ENCODE results near the gene GNAI1.

GNAI1 gene

GRCh38 chr7:80257756-80258155 lies 123.1 kb downstream of the GNAI1 start:
- no peak for DNase-seq

DNA sequence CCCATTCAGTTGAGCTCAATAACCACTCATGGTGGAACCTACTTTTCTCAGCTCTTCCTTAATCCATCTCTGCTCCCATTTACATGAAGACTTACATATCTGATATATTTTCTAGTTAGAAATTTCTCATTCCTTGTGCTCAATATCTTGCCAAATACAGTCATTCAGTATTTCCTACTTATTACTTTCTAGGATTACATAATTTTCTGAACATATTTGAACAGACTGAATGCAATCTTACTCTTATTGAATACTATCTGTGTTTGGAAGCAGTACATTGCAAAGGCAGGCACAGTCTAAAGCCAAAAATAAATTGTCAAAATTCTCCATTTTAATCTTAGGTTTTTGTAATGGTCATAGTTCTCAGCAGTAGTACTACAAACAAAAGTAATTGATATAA lies 126.0 kb downstream of the GNAI1 start:
- DNase-seq: no peak

DNA sequence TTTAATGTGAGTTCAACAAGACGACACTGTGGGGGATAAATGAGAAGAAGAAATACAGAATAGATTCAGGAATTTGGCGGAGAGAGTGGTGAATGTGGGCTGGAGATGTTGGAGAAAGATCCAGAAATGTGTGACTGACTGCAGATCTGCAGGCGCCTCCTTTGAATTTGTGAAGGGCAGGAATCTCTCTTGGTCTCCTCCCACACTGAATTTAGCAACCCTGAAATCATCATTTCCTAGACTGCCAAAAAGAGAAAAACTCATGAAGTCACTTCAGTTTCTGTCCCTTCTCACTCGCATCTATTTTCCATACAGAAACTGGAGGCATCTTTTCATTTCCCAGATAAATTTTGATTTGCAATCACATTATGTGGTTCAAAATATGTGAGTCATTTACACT lies 128.7 kb downstream of the GNAI1 start:
- DNase-seq: no peak

- DNase-seq: no peak
Measured at GRCh38 chr7:80263821-80264220, 129.2 kb downstream of the GNAI1 start.

DNA sequence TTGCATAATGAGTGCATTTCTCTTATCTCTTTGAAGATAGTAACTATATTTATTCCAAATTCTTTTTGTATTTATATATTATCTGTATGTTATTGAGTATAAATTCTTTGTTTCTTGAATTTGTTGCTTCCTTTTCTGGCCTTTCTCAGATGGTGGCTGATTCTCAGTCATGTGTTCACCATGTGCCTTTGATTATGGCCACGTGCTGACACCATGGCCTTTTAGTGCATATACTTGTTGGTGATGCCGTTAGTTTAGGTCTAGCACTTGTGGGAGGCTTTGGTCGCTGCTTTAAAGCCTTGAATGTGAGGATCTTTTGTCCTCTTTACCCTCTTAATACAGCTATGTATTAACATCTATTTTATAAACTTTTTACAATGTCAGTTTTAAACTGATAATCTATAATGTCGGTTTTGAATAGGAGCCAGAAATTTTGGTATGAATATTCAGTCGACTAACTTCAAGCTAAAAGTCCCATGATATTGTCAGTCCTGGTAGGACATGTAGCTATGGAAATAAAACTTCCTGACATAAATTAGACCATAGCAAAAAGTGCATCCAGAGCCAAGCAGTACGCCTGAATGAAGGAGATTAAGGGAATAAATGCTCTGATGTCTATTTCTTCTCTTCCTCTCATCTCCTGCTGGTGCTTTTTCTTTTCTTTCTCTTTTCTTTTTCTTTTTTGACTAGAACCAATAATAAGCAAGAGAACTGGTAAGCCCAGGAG lies 130.3 kb downstream of the GNAI1 start:
- no peak for DNase-seq

DNA sequence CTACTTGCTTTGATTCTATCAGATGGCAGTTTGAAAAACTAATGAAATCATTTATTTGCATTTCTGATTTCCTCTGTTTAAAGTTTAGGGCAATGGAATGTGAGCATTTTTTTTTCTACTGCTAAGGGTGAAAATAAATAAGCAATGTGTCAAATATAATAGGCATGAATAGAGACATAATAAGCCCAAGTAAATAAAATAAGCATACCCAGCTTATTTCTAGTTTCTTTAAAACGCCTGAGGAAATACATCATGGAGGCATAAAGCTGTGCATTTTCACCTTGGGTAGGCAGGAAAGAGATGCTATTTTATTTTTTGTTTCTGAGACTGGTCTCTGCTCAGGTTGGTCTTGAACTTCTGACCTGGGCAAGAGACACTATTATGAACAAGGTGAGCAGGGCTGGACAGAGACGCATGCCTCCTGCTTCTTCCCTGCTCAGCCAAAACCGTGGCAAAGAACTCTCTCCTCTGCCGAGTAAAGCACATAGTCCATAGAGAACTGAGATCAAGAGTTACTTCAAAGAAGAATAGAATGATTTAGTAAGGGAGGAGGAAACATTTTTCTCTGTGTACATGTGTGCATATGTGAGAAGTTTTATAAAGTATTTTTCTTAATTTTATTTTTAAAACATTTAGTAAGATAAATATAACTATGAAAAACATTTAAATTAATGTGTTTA lies 138.1 kb downstream of the GNAI1 start:
- no peak for DNase-seq

- no peak for DNase-seq
Measured at GRCh38 chr7:80273327-80273726, 138.7 kb downstream of the GNAI1 start.

GRCh38 chr7:80275192-80275605 lies 140.6 kb downstream of the GNAI1 start:
- no peak for DNase-seq
